ENCODE results near the gene RGS6. TPM values are rescaled to one million over a fixed set of nuclear protein-coding genes. Genes with fewer than 3 reads are reported as not detected.

RGS6 gene
- total RNA-seq, 2 experiments from 2014 or later: not detected

DNA sequence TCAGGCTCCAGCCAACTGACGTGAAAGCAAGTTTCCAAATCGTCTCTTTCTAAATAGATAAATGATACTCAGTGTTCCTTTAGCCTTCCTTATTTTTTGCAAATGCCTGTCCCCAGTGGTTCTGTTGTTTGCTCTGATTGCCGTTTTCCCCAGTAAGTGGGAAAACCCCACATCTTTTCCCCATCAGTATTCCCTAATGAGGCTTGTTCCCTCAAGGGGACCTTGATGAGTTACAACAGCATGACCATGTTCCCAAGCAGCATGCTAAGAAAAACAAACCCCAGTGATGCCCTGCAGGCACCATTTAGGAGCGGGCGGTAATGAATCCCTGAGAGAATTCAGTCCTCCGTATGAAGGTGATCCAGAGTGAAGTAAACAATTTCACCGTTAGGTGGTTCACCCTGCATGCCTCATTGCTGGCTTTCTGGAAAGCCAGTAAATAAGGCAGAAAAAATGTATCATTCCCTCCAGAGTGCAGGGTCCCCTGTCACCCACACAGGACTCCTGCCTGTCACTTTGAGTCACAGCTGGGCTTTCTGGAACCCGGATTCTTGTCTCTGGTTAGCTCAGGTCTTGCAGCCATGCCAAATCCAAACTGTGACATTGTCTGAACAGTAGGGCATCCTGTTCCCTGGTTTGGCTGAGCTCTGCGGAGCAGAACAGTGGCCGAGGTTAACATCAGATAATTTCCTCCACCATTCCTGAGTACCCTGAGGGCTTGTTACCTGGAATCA, 222.6 kb downstream of the RGS6 start:
- intact Hi-C loops (cut with micrococcal nuclease): no loop called here

DNA sequence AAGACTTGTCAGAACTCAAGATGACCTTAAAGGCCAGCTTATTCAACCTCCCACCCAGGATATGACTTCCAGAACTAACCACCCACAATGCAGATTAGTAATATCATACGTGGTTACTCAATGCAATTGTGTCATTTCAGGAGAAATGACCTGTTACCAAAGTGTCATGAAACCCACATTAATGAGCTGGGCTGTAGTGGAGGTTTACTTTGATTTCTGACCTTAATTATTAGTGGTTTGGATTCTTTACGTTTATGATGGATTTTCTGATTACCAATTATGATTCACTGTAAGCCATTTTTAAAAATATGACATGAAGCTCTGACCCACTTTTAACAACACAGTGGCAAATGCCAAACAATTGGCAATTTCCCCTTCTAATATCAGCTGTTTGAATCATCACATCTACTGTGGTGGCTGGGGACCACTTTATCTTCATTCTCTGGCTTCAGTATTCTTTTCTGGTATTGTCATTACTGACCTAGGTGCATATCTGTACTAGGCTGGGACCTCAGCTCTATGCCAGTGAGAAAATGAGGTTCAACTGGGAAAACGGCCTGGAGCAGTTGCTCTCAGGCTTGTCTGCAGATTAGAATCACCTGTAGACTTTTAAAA, 223.3 kb downstream of the RGS6 start:
- ATAC-seq: peak; percentile 62
- no peak for DNase-seq
- no peak overlapping the region for H3K4me3 Mint-ChIP-seq
- intact Hi-C loops (cut with micrococcal nuclease): no loop called here
- peaks cover 4% of the 10 kb centered on the region for H3K27me3 Mint-ChIP-seq
- no peaks in the 10 kb centered on the region for H3K4me1 Mint-ChIP-seq (ENCODE audit: low read depth)
- H3K36me3 Mint-ChIP-seq (ENCODE audit: low read depth): no peaks in the 10 kb centered on the region
- peaks cover 4% of the 10 kb centered on the region for H3K9me3 Mint-ChIP-seq
- POLR2A ChIA-PET: no interaction called here
- no peak overlapping the region for H3K27ac Mint-ChIP-seq
- CTCF ChIA-PET: interaction anchor here (1.4 kb wide), 1 partner anchor 132 kb away, joined by 3 read pairs; no protein-coding TSS in a partner anchor
- no peak for TF ChIP-seq CTCF (IDR thresholded peaks at IDR 0.05)

More for the DNA sequence above, 222.6 kb downstream of the RGS6 start:
- ChIA-PET POLR2A (no interaction called here), CTCF (interaction anchor here (1.4 kb wide), 1 partner anchor 132 kb away, joined by 3 read pairs; no protein-coding TSS in a partner anchor)
- no peak for TF ChIP-seq CTCF (IDR thresholded peaks at IDR 0.05)
- H3K27me3 Mint-ChIP-seq: peaks cover 4% of the 10 kb centered on the region
- no peaks in the 10 kb centered on the region for H3K36me3 Mint-ChIP-seq (ENCODE audit: low read depth)
- DNase-seq (peak; percentile 4), ATAC-seq (peak; percentile 37)
- no peak overlapping the region for H3K4me3 Mint-ChIP-seq
- H3K27ac Mint-ChIP-seq: no peak overlapping the region
- no peaks in the 10 kb centered on the region for H3K4me1 Mint-ChIP-seq (ENCODE audit: low read depth)
- peaks cover 4% of the 10 kb centered on the region for H3K9me3 Mint-ChIP-seq

- no peaks in the 10 kb centered on the region for H3K9me3 Mint-ChIP-seq
- H3K4me3 Mint-ChIP-seq: no peak overlapping the region
- H3K36me3 Mint-ChIP-seq (ENCODE audit: low read depth): no peaks in the 10 kb centered on the region
- H3K27me3 Mint-ChIP-seq: peaks cover 4% of the 10 kb centered on the region
- ChIA-PET CTCF (interaction anchor here (1.0 kb wide), 1 partner anchor 60 kb away, joined by 4 read pairs; no protein-coding TSS in a partner anchor), POLR2A (no interaction called here)
- no peak overlapping the region for H3K27ac Mint-ChIP-seq
- DNase-seq (no peak), ATAC-seq (no peak)
- intact Hi-C loops (cut with micrococcal nuclease): no loop called here
- H3K4me1 Mint-ChIP-seq (ENCODE audit: low read depth): peaks cover 5% of the 10 kb centered on the region
- TF ChIP-seq CTCF (IDR thresholded peaks at IDR 0.05): no peak
Measured at GRCh38 chr14:72164420-72165228, 232.4 kb downstream of the RGS6 start.

- Mint-ChIP-seq H3K36me3 (ENCODE audit: low read depth) (no peaks in the 10 kb centered on the region), H3K4me3 (no peak overlapping the region), H3K9me3 (no peaks in the 10 kb centered on the region), H3K4me1 (ENCODE audit: low read depth) (peaks cover 5% of the 10 kb centered on the region), H3K27ac (no peak overlapping the region), H3K27me3 (peaks cover 4% of the 10 kb centered on the region)
- POLR2A ChIA-PET: no interaction called here
- intact Hi-C loops (cut with micrococcal nuclease): no loop called here
- no peak for TF ChIP-seq CTCF (IDR thresholded peaks at IDR 0.05)
- CTCF ChIA-PET: no interaction called here
- ATAC-seq (no peak), DNase-seq (no peak)
Measured at GRCh38 chr14:72165229-72165698, 233.0 kb downstream of the RGS6 start.

Measured in activated CD8-positive, alpha-beta T cell treated with anti-CD3 and anti-CD28 coated beads for 36 hours (primary cell).